Uterus (tissue), 2 donors: ENCODE measurements around the gene FGD6.

Experiments used
- CTCF ChIP-seq, 4 experiments: fragments of 200-600 bp in 2 of 4; fragments of 450-650 bp in 2 of 4; sonication (generic) in 2 of 4; IDR thresholded peaks; one replicate each; pipeline ENCODE4 v1.5.1; 2016 to 2019; ENCODE audit warnings: antibody characterized with exemption in 4 of 4, mild to moderate bottlenecking in 2 of 4, moderate library complexity in 1 of 4
- POLR2A ChIP-seq, 2 donors: fragments of 450-650 bp; IDR thresholded peaks; one replicate each; pipeline ENCODE4 v1.6.1; 2016; ENCODE audit warnings: antibody characterized with exemption in 2 of 2, mild to moderate bottlenecking in 1 of 2, moderate library complexity in 1 of 2

DNA sequence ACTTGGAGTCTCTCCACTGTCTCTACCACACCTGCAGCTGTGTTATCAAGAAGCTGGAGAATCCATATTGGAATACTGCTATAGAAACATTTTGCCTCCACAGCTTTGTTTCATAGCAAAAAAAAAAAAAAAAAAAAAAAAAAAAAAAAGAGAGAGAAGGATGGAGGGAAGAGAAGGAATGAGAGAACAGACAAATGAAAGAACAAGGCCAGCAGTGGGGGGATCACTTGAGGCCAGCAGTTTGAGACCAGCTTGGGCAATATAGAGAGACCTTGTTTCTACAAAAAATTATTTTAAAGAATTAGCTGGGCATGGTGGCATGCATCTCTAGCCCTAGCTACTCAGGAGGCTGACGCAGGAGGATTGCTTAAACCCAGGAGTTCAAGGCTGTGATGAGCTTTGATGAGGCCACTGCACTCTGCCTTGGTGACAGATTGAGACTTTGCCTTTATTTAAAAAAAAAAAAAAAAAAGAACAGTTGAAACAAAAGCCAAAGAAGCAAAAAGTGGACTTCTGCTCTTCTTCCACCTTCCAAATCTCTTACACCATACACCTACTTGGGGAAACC lies 8.5 kb upstream of the FGD6 start:
- TF ChIP-seq CTCF (IDR thresholded peaks at IDR 0.05) (no peak), POLR2A (IDR thresholded peaks at IDR 0.05) (no peak)
